Osteoblast (primary cell): ENCODE data around the gene INVS. TPM values are rescaled to one million over a fixed set of nuclear protein-coding genes. Genes with fewer than 3 reads are reported as not detected.
"Not testable (repeated sequence)": the region's sequence is repeated elsewhere in the genome, so short reads cannot be mapped to it uniquely, and the experiment has no call there.

Experiments
- DNase-seq: peaks from one replicate; pipeline ENCODE4 v3.0.0; 2011; ENCODE audit warnings: low spot score, mixed read lengths; ENCODE audit not compliant: insufficient read length; ENCODE audit errors: missing footprints
- H2AFZ ChIP-seq: 2 replicates; pipeline ENCODE4 v1.6.0; 2011; ENCODE audit warnings: mild to moderate bottlenecking, low read length
- H3K27ac ChIP-seq: 2 replicates; pipeline ENCODE4 v1.5.1; 2011; ENCODE audit warnings: mild to moderate bottlenecking, low read depth, low read length, moderate library complexity
- H3K27me3 ChIP-seq: 2 replicates; pipeline ENCODE4 v1.6.0; 2012; ENCODE audit warnings: mild to moderate bottlenecking, control low read depth, inconsistent platforms, low read length, moderate library complexity; ENCODE audit not compliant: insufficient read depth
- H3K36me3 ChIP-seq: 2 replicates; pipeline ENCODE4 v1.5.1; 2011; ENCODE audit warnings: mild to moderate bottlenecking, low read length, control low read depth, moderate library complexity; ENCODE audit not compliant: insufficient read depth
- H3K4me1 ChIP-seq: 2 replicates; pipeline ENCODE4 v1.5.1; 2011; ENCODE audit warnings: mild to moderate bottlenecking, low read length, control low read depth, moderate library complexity; ENCODE audit not compliant: insufficient read depth
- H3K4me2 ChIP-seq: 2 replicates; pipeline ENCODE4 v1.6.0; 2011; ENCODE audit warnings: mild to moderate bottlenecking, low read length; ENCODE audit not compliant: insufficient read depth
- H3K4me3 ChIP-seq: fragments of 200-600 bp; sonication (generic); 3 replicates; pipeline ENCODE4 v1.5.1; 2012; ENCODE audit warnings: mild to moderate bottlenecking, low read length, inconsistent platforms; ENCODE audit not compliant: insufficient read depth
- H3K79me2 ChIP-seq: 2 replicates; pipeline ENCODE4 v1.6.0; 2012; ENCODE audit warnings: mild to moderate bottlenecking, low read length, control low read depth, inconsistent platforms; ENCODE audit not compliant: insufficient read depth
- H3K9me3 ChIP-seq: 2 replicates; pipeline ENCODE4 v1.5.1; 2011; ENCODE audit warnings: low read depth, low read length, control low read depth
- H4K20me1 ChIP-seq: 2 replicates; pipeline ENCODE4 v1.6.0; 2012; ENCODE audit warnings: mild to moderate bottlenecking, low read length, control low read depth; ENCODE audit not compliant: insufficient read depth
- CTCF ChIP-seq: IDR thresholded peaks from 2 replicates; pipeline ENCODE4 v1.5.1; 2011; ENCODE audit warnings: mild to moderate bottlenecking, low read depth, low read length, moderate library complexity; ENCODE audit errors: extremely low read depth
- total RNA-seq: library from RNA; depleted of rRNA; stranded (reverse); fragments of >200 nt; gene quantifications from 2 replicates; pipeline ENCODE4 v1.2.3, GENCODE V29; 2012

INVS gene
- total RNA-seq, 1 donor, result 27.1 TPM

GRCh38 chr9:100056561-100056960 is 42.5 kb upstream of the INVS start:
- peak; percentile 42 for DNase-seq
- Histone ChIP-seq H3K27ac (no peak overlapping the region), H3K4me3 (no peak overlapping the region), H3K4me2 (no peak overlapping the region), H3K27me3 (no peaks in the 10 kb centered on the region), H3K9me3 (no peaks in the 10 kb centered on the region), H2AFZ (no peak overlapping the region), H3K79me2 (peaks cover 3% of the 10 kb centered on the region), H4K20me1 (no peaks in the 10 kb centered on the region), H3K4me1 (no peaks in the 10 kb centered on the region), H3K36me3 (peaks cover 8% of the 10 kb centered on the region)
- TF ChIP-seq CTCF, result no peak

- H2AFZ ChIP-seq, result no peak overlapping the region
- H3K4me1 ChIP-seq, result no peaks in the 10 kb centered on the region
- DNase-seq, result no peak
- H3K4me3 ChIP-seq, result no peak overlapping the region
- H3K27ac ChIP-seq, result no peak overlapping the region
- peaks cover 7% of the 10 kb centered on the region for H4K20me1 ChIP-seq
- H3K27me3 ChIP-seq, result no peaks in the 10 kb centered on the region
- no peaks in the 10 kb centered on the region for H3K9me3 ChIP-seq
- no peak for TF ChIP-seq CTCF
- H3K79me2 ChIP-seq, result peaks cover 8% of the 10 kb centered on the region
- no peaks in the 10 kb centered on the region for H3K36me3 ChIP-seq
- H3K4me2 ChIP-seq, result no peak overlapping the region
Observed at GRCh38 chr9:100057624-100058023, 41.4 kb upstream of the INVS start.

DNA sequence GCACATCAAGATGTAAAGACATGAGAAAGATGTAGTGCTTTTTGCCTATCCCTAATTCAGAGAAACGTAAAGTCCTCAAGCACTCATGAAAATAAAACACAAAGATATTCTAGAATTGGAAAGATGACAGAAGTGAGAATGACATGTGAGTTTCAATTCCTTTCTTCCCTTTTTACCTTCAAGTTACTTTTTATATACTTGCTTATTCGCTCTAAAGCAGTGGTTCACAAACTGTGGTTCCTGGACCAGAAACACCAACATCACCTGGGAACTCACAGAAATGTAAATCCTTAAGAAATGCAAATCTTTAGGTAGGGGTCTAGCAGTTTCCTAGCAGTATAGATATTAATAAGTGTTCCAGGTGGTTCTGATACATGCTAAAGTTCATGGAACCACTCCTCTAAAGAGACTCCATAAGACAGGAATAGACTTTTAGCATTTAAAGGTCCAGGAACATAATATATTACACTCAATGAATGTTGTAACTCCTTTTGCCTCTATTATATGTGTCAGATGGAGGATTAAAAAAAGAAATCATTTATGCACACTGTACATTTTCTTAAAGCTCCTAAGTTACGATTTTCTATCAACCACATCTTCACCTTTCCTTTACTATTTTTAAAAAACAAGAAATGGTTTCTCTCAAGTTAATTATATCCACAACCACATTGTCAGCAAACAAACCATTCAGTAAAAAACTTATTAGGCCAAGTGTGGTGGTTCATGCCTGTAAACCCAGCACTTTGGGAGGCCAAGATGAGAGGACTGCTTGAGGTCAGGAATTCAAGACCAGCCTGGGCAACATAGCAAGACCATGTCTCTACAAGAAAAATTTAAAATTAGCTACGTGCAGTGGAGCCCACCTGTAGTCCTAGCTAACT is 40.1 kb upstream of the INVS start:
- DNase-seq, result no peak
- no peak for TF ChIP-seq CTCF
- no peak overlapping the region for H2AFZ ChIP-seq
- H3K9me3 ChIP-seq, result no peaks in the 10 kb centered on the region
- no peaks in the 10 kb centered on the region for H3K27me3 ChIP-seq
- peaks cover 12% of the 10 kb centered on the region for H3K79me2 ChIP-seq
- H3K27ac ChIP-seq, result no peak overlapping the region
- H3K4me3 ChIP-seq, result no peak overlapping the region
- no peak overlapping the region for H3K4me2 ChIP-seq
- no peaks in the 10 kb centered on the region for H3K4me1 ChIP-seq
- H4K20me1 ChIP-seq, result peaks cover 9% of the 10 kb centered on the region
- no peaks in the 10 kb centered on the region for H3K36me3 ChIP-seq

GRCh38 chr9:100062683-100063082 is 36.4 kb upstream of the INVS start:
- H3K4me3 ChIP-seq, H3K27ac ChIP-seq, H3K36me3 ChIP-seq, H3K9me3 ChIP-seq, DNase-seq, H2AFZ ChIP-seq, H3K4me2 ChIP-seq, H3K27me3 ChIP-seq: not testable (repeated sequence)
- Histone ChIP-seq H3K4me1 (peaks cover 18% of the 10 kb centered on the region), H3K79me2 (peaks cover 17% of the 10 kb centered on the region), H4K20me1 (peaks cover 22% of the 10 kb centered on the region)
